GM10266 (cell line): ENCODE results near the gene FAM72D.
"Not testable (repeated sequence)": the region's sequence is repeated elsewhere in the genome, so short reads cannot be mapped to it uniquely, and the experiment has no call there.

ENCODE experiments used
- DNase-seq: peaks from one replicate; pipeline ENCODE4 v3.0.0; 2012; ENCODE audit errors: extremely low spot score

Gene FAM72D

DNA sequence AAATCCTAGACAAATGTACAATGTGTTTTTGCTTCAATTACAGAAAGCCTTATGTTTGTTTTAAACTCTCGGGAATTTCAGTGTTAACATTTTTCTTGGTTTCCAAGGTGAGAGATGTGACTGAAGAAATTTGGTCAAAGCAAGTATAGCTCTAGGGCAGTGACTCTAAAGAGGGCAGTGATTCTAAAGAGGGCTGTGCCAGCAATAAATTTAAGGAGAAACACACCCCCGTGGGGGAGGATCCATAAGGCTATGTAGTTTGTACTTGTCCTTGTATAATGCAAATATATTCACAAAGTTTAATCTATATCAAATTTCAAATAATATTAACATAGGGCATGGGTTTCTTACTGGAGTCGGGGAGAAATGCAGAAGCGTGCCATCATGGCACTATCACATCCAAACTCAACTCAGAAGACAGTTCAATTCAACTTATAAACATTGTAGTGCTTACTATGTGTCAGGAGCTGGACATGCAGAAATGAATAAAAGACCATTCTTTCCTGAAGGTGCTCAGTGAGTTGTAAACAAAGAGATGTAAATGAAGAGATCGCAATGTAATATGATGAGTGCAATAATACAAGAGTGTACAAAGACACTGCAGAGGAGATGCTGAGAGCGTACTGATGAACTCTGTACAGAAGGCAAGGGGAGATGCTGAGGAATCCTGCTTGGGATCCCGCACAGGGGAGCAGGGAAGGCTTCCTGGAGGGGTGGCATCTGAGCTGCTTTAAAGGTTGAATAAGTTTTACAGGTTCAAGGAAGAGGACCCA is 13.1 kb upstream of the FAM72D start:
- not testable (repeated sequence) for DNase-seq

DNA sequence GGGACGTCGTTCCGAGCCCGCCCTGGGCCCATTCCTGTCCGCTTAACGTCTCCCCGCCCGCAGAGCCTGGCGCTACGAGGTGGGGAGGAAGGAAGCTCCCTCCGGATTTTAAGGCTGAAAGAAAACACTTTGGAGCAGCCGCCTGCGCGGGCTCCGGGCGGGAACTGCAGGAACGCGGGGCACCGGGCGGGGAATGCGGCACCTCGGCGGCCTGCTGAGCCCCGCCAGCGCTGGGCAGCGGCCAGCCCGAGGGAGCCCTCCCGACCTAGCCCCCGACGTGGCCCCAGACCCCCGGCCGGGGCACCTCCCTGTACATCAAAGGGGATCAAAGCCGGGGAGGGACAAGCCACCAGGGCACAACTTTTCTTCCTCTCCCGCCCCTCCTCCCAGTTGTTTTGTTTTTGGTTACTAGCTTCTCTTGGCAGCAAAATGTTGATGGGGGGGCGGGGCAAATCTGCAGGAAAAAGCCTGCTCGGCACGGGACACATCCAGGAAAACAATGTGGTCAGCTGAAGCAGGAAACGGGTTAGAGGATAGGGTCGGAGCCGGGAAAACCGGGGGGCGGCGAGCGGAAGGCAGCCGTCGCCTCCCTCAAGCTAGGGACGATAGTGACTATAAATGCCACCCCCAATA is 2.1 kb upstream of the FAM72D start:
- DNase-seq, result not testable (repeated sequence)

DNA sequence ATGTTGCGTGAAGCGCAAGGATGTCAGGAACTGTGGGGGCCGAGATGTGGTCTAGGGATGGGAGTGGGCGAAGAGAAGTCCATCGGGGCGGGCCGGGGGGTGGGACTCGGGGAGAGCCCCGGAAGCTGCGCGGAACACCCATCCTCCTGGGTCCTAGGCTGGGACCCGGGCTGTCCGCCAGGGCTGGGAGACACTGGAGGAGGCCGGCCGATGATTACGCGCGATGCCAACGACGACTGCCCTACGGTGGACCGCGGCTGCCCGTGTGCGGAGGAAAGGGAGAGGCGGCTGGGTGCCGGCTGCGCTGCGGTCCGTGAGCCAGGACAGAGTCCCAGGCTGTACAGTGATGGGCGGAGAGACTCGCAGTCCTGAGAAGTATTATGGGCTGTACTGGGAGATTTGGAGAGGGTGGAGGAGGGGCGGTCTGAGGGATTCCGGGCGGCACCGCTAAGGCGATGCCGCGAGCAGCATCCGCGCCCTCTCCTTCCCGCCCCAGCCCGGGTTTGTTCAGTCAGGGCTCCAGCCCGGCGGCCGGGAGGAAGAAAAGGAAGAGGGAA is 1.0 kb upstream of the FAM72D start:
- DNase-seq, result not testable (repeated sequence)

DNA sequence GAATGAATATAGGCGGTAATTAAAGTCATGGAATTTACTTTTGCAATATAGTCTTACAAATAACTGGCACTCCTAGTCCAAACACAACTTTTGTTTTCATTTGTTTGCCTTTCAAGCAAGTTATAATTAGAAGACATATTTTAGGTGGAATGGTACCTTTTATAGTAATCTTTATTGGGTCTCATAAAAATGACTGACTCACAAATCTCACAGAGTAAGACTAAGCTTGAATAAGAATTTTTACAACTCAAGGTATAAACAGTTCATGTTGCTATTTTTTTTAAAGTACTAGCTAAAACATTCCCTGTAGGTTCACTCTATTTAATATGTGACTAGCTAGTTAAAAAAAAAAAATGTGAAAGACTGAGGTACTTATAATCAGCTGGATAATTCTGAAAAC is 6.0 kb downstream of the FAM72D start:
- DNase-seq, result not testable (repeated sequence)

DNA sequence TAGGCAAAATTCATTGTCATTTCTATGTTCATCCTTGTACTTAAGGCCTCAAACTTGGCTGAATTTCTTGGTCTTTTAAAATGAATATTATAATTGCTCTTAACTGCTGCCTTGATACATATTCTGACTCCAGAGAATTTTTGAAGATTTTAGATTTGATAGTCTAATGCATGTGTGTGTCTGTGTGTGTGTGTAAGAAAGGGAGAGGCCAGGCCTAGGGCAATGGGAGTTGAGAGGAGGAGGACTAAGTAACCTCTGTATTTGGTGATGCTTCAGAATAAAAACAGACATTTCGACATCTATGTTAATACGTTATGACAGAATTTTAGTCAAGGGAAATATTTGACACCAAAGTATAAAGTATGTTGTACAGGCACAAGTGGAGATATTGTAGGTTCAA is 7.5 kb downstream of the FAM72D start:
- not testable (repeated sequence) for DNase-seq

DNA sequence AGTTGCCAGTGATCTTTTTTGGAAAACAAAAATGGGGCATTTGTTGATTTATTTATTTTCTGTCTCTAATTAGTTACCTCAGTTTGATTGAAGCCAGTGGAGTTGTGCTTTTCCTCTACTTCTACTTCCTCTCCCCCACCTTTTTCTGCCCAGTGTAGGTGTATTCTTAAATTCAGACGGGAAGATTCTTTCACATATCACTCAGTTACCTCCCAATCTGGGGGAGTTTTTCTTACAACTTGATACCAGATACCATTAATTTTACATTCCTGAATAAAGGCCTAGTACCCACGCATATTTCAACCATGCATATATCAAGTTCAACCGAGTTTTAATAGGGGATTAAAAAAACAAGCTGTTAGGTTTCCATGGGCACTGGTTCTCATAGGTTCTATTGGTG is 15.9 kb downstream of the FAM72D start:
- DNase-seq, result not testable (repeated sequence)

DNA sequence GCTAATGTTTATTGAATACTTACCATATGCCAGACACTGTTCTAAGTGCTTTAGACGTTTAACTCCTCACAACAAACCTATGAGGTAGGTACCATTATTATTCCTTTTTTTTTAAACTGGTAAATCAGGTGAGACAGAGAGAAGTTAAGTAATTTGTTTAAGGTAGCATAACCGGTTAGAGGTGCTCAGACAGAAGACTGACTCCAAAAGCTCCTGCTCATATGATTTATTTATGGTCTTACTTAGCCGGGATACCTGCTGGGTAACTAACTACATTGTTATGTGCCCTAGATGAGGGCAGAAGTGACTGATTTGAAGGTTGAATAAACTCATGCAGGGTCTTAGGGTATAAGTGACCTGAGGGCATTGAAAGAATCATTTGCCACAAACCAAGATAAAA is 16.9 kb downstream of the FAM72D start:
- DNase-seq, result not testable (repeated sequence)

DNA sequence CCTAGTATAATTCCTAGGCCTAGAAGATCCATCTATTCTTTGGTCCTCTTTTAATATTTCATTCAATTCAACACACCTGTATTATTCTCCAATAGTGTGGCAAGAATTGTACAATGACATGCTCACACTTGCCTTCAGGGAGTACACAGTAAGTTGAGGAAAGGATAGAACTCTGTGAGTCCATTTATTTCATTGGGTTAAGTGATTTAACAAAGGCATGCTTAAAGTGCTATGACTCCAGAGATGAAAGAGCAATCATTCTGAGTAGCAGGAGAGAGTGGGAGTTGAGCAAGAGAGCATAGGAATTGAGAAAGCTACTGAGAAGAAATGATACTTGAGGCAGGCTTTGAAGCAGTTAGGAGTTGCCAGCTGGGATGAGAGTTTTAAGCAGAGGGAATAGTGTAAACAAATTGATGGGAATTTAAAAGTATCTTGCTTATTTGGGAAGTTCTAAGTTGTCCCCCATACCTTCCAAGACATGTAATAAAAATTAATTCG is 18.8 kb downstream of the FAM72D start:
- not testable (repeated sequence) for DNase-seq

DNA sequence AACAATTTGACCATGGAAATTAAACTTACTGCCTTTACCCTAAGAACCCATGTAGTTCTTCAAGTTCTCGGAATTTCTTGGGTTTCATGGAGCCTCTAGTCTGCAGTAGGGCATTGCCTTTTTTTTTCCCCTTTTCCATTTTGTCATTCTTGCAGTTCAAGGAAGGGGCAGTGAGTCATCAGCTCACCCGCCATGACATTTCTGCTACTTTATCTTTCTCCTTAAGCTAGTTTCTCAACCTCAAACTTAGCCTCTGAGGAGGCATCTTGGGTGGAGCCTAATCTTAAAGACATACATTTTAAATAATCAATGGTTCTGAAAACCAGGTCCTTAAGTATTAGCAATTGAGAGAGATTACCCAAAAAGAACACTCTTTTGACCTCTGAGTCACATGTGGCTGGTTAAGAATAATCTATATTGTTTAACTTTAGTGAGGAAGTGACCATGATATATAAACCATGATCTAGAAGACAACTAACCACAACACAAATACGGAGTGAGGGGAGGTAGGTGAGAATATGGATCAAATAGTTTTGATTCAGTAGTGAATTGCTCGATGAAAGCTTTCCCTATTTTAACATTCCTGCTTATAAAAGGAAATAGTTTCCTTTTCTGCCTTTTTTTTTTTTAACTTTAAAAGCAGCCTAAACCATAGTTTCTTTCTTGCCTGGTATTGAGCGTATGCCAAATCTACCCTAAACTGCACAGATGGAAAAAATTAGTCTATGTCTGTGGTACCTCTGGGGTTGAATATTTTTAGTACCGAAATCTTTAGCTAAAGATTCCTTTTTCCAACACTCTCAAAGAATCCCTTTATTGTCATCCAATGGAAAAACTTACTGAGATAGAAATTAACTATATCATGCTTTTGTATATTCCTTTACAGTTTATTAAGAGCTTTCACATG is 20.1 kb downstream of the FAM72D start:
- not testable (repeated sequence) for DNase-seq

DNA sequence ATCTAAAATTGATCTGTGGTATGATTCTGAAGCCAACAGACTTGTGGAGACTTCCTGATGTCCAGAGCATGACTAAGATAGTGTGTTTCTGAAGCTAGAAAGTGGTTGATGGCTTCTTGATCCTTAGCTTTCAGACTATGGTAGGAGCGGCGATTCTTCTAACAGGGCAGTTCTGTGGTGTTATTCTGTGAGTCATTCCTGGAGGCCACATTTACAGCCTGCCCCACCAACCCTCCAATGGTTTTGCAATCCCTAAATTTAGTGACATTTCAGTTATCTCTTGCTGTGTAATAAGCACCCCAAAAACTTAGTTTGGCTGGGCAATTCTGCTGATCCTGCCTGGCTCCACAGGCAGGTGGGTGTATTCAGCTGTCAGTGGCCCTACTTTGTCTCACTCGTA is 24.1 kb downstream of the FAM72D start:
- DNase-seq, result not testable (repeated sequence)

DNA sequence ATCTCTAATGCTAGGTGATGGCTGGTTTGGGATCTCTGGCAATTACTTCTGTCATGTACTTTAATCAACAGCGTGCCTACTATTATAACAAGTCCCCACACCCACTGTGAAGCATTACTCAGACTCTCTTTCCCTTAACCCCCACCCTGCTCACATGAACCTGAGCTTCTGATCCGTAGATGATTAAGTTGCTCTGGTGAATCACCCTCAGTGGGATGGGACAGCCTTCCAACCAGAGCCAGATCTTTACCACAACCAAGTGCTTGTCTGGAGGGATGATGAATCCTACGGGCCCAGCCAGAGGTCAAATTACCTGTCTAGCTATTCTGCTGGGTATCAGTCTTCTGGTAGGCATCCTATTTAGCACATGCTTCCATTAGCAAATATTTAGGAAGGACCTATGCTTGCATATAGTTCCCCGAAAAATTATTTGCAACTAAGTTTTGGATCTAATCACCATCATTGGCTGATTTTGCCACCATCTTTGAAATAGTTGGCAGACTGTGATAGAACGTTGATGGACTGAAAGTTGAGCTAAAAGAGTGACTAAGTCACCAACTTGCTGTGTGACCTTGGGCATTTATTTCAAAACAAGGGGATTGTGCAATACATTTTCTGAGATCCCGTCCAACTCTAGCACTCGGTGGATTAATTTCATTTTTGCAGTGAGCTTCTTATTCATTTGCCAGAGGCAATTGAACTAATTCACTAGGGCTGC is 26.7 kb downstream of the FAM72D start:
- DNase-seq, result not testable (repeated sequence)

DNA sequence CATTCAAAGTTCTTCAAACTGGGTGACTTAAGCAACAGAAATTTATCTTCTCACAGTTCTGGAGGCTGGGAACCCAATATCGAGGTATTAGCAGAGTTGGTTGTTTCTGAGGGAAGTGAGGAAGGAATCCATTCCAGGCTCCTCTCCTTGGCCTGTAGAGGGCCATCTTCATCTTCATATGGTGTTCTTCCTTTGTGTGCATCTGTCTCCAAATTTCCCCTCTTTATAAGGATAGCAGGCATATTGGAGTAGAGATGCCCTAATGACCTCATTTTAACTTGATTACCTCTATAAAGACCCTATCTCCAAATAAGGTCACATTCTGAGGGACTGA is 27.3 kb downstream of the FAM72D start:
- DNase-seq, result not testable (repeated sequence)

DNA sequence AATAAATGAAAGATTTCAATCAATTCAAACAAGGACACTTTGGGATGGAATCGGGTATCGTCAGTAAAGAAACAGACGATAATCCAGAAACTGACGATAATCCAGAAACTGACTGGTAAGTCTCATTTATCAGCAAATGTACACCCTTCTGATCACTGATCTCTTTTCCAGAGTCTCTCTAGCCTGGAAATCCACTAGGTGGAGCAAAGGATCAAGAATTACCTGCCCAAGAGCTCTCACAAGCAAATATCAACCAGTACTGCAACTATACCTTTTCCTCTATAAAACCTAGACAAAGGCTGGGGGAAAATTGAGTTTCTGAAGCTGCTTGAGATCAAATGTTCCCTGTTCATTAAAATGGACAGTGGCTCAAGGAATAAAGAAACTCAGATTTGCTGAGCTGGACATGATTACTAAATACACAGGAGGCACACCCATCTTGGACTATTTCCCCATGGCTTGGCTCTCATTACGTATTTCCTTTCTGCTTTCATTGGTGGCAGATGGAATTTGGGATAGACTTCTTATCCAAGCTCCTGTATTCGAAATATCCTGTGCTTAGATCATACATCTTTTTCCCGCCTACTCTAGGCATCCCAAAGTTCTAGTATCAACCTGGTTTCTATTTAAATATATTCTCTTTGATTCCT is 28.3 kb downstream of the FAM72D start:
- DNase-seq, result not testable (repeated sequence)

DNA sequence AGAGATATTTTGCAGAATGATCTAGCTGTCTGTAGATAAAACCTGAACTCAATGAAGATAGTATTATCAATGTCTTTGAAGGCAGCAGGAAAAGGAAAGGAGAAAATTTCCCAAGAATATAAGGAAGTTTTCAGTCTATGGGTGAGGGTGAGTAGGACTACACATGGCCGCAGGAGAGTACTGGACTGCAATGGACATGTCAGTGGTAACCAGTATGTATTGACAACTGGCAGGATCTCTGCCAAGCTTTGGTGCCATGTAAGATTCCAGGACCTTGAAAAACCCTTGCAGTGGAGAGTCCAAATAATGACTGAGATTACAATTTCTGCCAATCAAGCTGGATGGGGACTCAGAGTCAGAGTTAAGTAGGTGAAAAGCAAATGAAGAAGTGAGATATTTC is 29.3 kb downstream of the FAM72D start:
- not testable (repeated sequence) for DNase-seq

DNA sequence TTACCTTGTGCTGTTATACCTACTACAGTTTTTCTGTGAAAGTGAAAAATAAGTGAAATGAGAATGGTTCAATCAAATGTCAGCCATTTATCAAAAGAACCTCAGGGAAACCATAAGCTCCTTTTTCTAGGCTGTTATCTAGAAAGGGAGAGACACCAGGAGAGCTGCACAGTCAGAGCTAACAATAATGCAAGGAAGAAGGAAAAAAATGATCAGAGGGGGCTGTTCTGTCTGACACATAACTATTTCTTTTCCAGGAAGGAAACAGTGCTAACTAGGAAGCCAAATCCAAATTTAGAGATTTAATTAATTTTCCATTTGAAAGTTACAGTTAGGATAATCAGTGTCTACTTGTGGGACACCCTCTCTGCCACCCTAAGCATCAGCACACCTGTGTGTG is 31.4 kb downstream of the FAM72D start:
- DNase-seq, result not testable (repeated sequence)

DNA sequence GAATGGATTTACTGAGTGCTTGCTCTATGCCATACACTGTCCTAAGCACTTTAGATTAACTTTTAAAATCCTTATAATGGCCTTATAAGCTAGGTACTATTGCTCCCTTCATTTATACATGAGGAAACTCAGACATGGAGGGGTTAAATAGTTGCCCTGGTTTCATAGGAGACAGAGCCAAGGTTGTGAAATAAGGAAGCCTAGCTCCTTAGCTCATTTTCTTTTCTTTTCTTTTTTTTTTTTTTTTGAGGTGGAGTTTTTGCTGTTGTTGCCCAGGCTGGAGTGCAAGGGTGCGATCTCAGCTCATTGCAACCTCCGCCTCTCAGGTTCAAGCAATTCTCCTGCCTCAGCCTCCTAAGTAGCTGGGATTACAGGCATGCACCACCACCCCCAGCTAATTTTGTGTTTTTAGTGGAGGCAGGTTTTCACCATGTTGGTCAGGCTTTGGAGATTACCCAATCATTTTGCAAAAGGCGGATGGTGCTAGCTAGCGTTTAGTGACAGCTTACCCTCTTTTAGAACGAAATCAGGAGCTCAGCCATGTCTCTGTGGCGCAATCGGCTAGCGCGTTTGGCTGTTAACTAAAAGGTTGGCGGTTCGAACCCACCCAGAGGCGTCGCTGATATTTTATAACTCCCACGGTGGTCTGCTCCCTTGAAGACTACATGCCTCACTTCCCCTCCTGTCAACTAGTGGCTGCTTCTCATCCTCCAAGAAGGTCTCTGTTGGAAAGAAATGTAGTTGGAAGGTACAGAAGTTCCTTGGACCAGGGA is 33.1 kb downstream of the FAM72D start:
- DNase-seq, result not testable (repeated sequence)

DNA sequence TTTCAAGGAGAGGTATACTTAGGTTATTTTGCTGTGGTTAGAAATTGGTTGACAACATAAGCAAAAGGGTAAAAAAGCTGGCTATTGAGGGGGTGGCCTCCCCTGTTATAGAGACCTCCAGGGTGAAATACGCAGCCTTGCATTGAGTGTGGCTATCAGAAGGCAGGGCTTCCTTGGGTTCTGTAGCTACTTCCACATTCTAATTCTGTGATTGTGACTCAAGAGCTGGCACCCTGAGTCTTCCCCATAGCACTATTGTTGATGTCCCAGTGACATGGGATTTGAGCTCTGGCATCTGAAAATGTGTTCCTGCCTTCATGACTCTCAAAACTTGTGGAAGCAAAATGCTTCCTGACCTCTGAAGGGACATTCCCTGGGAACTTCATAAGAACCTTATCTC is 38.7 kb downstream of the FAM72D start:
- DNase-seq, result not testable (repeated sequence)

DNA sequence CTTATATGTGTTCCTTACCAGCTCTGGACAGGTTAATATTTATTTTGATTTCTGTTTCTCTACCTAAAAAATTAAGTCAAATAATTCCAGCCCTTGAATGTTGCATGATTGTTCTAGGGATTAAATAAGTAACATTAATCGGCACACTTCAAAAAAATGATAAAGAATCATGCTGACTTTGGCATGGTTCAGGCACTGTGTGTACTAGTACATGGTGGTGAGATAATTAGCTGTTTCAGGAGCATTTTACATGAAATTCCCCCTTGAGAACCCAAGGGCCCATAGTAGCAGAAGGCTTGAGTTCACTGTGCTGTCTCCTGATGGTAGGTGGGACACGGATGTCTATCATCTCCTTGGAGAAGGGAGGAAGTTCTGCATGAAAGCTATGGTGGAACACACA is 44.8 kb downstream of the FAM72D start:
- not testable (repeated sequence) for DNase-seq

DNA sequence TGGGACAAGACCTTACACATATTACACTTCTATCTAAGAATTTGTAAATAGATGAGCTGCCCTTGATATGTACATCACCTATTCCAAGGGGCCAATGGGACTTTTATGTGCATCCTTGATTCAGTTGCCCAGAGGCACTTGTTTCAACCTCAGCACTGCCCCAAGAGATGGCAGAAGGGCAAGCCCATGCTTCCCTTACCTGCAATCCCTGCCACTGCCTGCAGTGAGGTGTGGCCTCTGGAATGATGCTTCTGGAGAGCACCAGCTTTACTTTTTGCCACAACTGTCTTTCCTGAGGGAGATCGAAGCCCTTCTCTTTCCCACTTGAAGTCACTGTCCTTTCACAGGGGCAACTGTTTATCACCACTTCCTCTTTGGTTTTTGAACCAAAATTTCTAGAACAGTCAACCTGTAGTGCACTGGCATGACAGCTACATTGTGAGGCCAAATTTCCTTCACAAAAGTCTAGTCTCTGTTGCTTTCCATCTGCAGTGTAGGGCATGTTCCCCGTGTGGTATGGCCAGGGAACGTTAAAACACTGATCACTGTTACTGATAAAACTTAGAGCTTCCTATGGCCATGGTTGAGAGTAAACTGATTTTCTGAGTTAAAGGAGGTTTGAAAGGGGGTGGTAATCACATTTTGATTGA is 48.6 kb downstream of the FAM72D start:
- not testable (repeated sequence) for DNase-seq
